ENCODE measurements around the gene HIF1AN. TPM values are rescaled to one million over a fixed set of nuclear protein-coding genes. Genes with fewer than 3 reads are reported as not detected.

Gene HIF1AN
- total and polyA plus RNA-seq, 2 donors (not counting 1 experiment from before 2014, with no cell fraction given): 7.3 to 65.6 TPM

DNA sequence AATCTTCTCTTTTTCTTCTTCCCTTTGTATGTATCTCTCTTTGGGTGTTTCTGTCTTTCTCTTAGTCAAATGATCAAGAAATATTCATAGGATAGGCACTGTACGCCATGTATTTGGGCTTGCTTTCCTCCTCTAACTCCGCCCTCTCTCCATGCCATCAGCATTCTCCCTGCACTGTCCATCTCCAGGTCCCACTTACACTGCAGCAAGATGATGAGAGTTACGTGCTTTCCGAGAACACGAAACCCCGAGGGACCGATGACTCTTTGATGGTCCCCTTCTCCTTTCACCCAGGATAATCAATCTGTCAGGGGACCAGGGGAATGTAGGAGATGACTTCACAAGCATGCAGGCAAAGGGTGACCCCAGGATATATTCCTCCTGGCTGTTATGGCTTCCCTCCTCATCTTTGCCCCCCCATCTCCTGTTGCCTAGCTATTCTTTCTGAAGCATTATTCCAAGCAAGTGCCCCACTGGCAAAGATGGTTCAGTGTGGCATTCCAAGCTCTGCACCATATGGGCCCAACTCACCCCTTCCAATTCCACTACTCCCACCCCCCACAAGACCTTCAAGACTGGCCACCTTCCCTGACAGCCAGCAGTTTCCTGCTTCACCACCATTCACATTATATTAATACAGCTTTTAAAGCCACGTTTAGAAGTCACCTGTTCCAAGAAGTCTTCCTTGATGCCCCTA is 40.0 kb downstream of the HIF1AN start:
- no peak overlapping the region for H3K27ac Mint-ChIP-seq
- Histone ChIP-seq H3K4me2 (replicated peaks; ENCODE audit: low read depth, low read length, poor library complexity, severe bottlenecking) (no peak overlapping the region), H3K9me3 (ENCODE audit: control extremely low read depth in 1 of 3, control insufficient read depth in 2 of 3, insufficient read depth in 1 of 3, low read length in 2 of 3) (no peaks in the 10 kb centered on the region), H3K27ac (ENCODE audit: low read length in 2 of 2) (no peak overlapping the region), H4K20me1 (ENCODE audit: control insufficient read depth, insufficient read depth, low read length, poor library complexity, severe bottlenecking) (no peaks in the 10 kb centered on the region), H3K79me2 (ENCODE audit: control insufficient read depth, insufficient read depth, low read length) (no peaks in the 10 kb centered on the region), H2AFZ (ENCODE audit: insufficient read depth, low read depth, low read length, poor library complexity, severe bottlenecking) (no peak overlapping the region), H3K4me1 (ENCODE audit: control insufficient read depth in 2 of 2, insufficient read depth in 2 of 2, low read length in 2 of 2) (no peaks in the 10 kb centered on the region), H3K4me3 (ENCODE audit: control extremely low read depth in 1 of 5, extremely low read depth in 1 of 5, insufficient read depth in 1 of 5, low read depth in 2 of 5, low read length in 4 of 5) (no peak overlapping the region), H3K36me3 (replicated peaks in 1 of 2; ENCODE audit: control extremely low read depth in 1 of 2, control insufficient read depth in 1 of 2, extremely low read depth in 1 of 2, insufficient read depth in 2 of 2, low read length in 1 of 2) (no peaks in the 10 kb centered on the region), H3K27me3 (replicated peaks in 1 of 4; ENCODE audit: control extremely low read depth in 1 of 4, control insufficient read depth in 3 of 4, insufficient read depth in 4 of 4, low read length in 3 of 4) (peaks cover 0 to 35% (median 8%) of the 10 kb centered on the region in 4 experiments), H3K9ac (ENCODE audit: low read length) (no peak overlapping the region)
- intact Hi-C loops (cut with micrococcal nuclease): no loop called here
- CTCF ChIA-PET: no interaction called here
- H3K4me1 Mint-ChIP-seq: no peaks in the 10 kb centered on the region
- DNase-seq (no peak), ATAC-seq (ENCODE audit: low read depth) (no peak)
- TF ChIP-seq EZH2 (IDR thresholded peaks at IDR 0.05; ENCODE audit: borderline replicate concordance, insufficient read depth, low read depth, low read length, poor library complexity, severe bottlenecking): no peak
- TF ChIP-seq, protein P1, sequence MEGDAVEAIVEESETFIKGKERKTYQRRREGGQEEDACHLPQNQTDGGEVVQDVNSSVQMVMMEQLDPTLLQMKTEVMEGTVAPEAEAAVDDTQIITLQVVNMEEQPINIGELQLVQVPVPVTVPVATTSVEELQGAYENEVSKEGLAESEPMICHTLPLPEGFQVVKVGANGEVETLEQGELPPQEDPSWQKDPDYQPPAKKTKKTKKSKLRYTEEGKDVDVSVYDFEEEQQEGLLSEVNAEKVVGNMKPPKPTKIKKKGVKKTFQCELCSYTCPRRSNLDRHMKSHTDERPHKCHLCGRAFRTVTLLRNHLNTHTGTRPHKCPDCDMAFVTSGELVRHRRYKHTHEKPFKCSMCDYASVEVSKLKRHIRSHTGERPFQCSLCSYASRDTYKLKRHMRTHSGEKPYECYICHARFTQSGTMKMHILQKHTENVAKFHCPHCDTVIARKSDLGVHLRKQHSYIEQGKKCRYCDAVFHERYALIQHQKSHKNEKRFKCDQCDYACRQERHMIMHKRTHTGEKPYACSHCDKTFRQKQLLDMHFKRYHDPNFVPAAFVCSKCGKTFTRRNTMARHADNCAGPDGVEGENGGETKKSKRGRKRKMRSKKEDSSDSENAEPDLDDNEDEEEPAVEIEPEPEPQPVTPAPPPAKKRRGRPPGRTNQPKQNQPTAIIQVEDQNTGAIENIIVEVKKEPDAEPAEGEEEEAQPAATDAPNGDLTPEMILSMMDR (IDR thresholded peaks at IDR 0.05): no peak
- POLR2A ChIA-PET: no interaction called here
- no peaks in the 10 kb centered on the region for H3K9me3 Mint-ChIP-seq (ENCODE audit: insufficient read depth)
- 46% methylated on average over 1 of the region's 8 CpGs for WGBS (ENCODE audit: insufficient coverage)
- H3K27me3 Mint-ChIP-seq: peaks cover 57% of the 10 kb centered on the region
- H3K4me3 Mint-ChIP-seq: no peak overlapping the region

DNA sequence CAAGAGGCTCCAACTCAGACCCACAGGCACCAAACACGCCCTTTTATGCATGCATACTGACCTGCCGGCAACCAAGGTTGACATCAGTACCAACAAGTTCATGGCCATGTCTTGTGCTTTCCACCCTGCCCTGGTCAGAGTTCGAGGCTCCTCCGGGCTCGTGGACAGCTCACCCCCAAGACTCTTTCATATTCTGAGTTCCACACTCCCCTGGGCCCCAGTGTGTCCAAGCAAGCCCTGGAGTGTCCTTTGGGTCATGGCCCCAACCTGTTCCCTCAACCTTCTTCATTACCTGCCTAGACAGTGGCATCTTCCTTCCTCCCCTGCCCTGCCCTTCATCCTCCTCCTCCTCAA is 40.5 kb downstream of the HIF1AN start:
- ChIA-PET CTCF (no interaction called here), POLR2A (no interaction called here)
- Histone ChIP-seq H3K9me3 (ENCODE audit: control extremely low read depth in 1 of 3, control insufficient read depth in 2 of 3, insufficient read depth in 1 of 3, low read length in 2 of 3) (no peaks in the 10 kb centered on the region), H3K27ac (ENCODE audit: low read length in 2 of 2) (no peak overlapping the region), H3K79me2 (ENCODE audit: control insufficient read depth, insufficient read depth, low read length) (no peaks in the 10 kb centered on the region), H3K36me3 (replicated peaks in 1 of 2; ENCODE audit: control extremely low read depth in 1 of 2, control insufficient read depth in 1 of 2, extremely low read depth in 1 of 2, insufficient read depth in 2 of 2, low read length in 1 of 2) (no peaks in the 10 kb centered on the region), H3K4me1 (ENCODE audit: control insufficient read depth in 2 of 2, insufficient read depth in 2 of 2, low read length in 2 of 2) (no peaks in the 10 kb centered on the region), H3K4me3 (ENCODE audit: control extremely low read depth in 1 of 5, extremely low read depth in 1 of 5, insufficient read depth in 1 of 5, low read depth in 2 of 5, low read length in 4 of 5) (no peak overlapping the region), H3K9ac (ENCODE audit: low read length) (no peak overlapping the region), H3K4me2 (replicated peaks; ENCODE audit: low read depth, low read length, poor library complexity, severe bottlenecking) (no peak overlapping the region), H4K20me1 (ENCODE audit: control insufficient read depth, insufficient read depth, low read length, poor library complexity, severe bottlenecking) (no peaks in the 10 kb centered on the region), H3K27me3 (replicated peaks in 1 of 4; ENCODE audit: control extremely low read depth in 1 of 4, control insufficient read depth in 3 of 4, insufficient read depth in 4 of 4, low read length in 3 of 4) (peaks cover 0 to 29% (median 5%) of the 10 kb centered on the region in 4 experiments), H2AFZ (ENCODE audit: insufficient read depth, low read depth, low read length, poor library complexity, severe bottlenecking) (no peak overlapping the region)
- intact Hi-C loops (cut with micrococcal nuclease): no loop called here
- H3K9me3 Mint-ChIP-seq (ENCODE audit: insufficient read depth): no peaks in the 10 kb centered on the region
- H3K4me1 Mint-ChIP-seq: no peaks in the 10 kb centered on the region
- WGBS (ENCODE audit: insufficient coverage): 82% methylated on average over 5 of the region's 5 CpGs
- H3K4me3 Mint-ChIP-seq: no peak overlapping the region
- H3K27ac Mint-ChIP-seq: no peak overlapping the region
- ATAC-seq (ENCODE audit: low read depth): no peak
- H3K27me3 Mint-ChIP-seq: peaks cover 57% of the 10 kb centered on the region
- no peak for TF ChIP-seq EZH2 (IDR thresholded peaks at IDR 0.05; ENCODE audit: borderline replicate concordance, insufficient read depth, low read depth, low read length, poor library complexity, severe bottlenecking)
- TF ChIP-seq, protein P1 (IDR thresholded peaks at IDR 0.05): no peak
- DNase-seq: no peak

Data from B cell (primary cell).